Suprapubic skin (tissue), 4 donors: ENCODE data around the gene KLHL14. TPM values are rescaled to one million over a fixed set of nuclear protein-coding genes. Genes with fewer than 3 reads are reported as not detected.
"Not testable (repeated sequence)": the region's sequence is repeated elsewhere in the genome, so short reads cannot be mapped to it uniquely, and the experiment has no call there.

Experiments used
- DNase-seq, 2 donors: peaks; one replicate each; pipeline ENCODE4 v3.0.0-alpha.2; 2019; ENCODE audit warnings: low spot score in 2 of 2
- H3K27ac ChIP-seq: fragments of 200-600 bp; sonication (generic); one replicate; pipeline ENCODE4 v1.5.1; 2019
- H3K27me3 ChIP-seq: fragments of 200-600 bp; sonication (generic); one replicate; pipeline ENCODE4 v1.5.1; 2019
- H3K36me3 ChIP-seq: fragments of 200-600 bp; sonication (generic); one replicate; pipeline ENCODE4 v1.5.1; 2019
- H3K4me1 ChIP-seq: fragments of 200-600 bp; sonication (generic); one replicate; pipeline ENCODE4 v1.5.1; 2019
- H3K4me3 ChIP-seq: fragments of 200-600 bp; sonication (generic); one replicate; pipeline ENCODE4 v1.5.1; 2019; ENCODE audit warnings: mild to moderate bottlenecking
- H3K9me3 ChIP-seq: fragments of 200-600 bp; sonication (generic); one replicate; pipeline ENCODE4 v1.5.1; 2019
- CTCF ChIP-seq, 2 donors: fragments of 200-600 bp in 1 of 2; fragments of 450-650 bp in 1 of 2; sonication (generic) in 1 of 2; IDR thresholded peaks; one replicate each; pipeline ENCODE4 v1.5.1; 2016 to 2019; ENCODE audit warnings: antibody characterized with exemption in 2 of 2, mild to moderate bottlenecking in 1 of 2, moderate library complexity in 1 of 2
- EP300 ChIP-seq: sonication (generic); formaldehyde crosslinking; IDR thresholded peaks from one replicate; pipeline ENCODE4 v1.6.1; 2017; ENCODE audit warnings: antibody characterized with exemption
- POLR2A ChIP-seq, 2 donors: fragments of 450-650 bp; IDR thresholded peaks; one replicate each; pipeline ENCODE4 v1.6.1; 2017; ENCODE audit warnings: antibody characterized with exemption in 2 of 2, mild to moderate bottlenecking in 2 of 2, moderate library complexity in 2 of 2
- POLR2AphosphoS5 ChIP-seq, 3 donors: sonication (generic); formaldehyde crosslinking; IDR thresholded peaks; one replicate each; pipeline ENCODE4 v1.6.1; 2017; ENCODE audit warnings: antibody characterized with exemption in 3 of 3
- WGBS: methylation state at CpG from one replicate; pipeline ENCODE4 v1.1.5; 2018; 5-methylcytosine and 5-hydroxymethylcytosine counted together
- total RNA-seq, 4 donors: library from RNA; depleted of rRNA; stranded (reverse); fragments of >200 nt; gene quantifications; one replicate each; pipeline ENCODE4 v1.1.0, GENCODE V29; 2016

Gene KLHL14
- total RNA-seq, 4 donors from 2014 or later, result 0.13 to 0.24 TPM; not detected in 2

GRCh38 chr18:32798209-32798960 is 25.6 kb upstream of the KLHL14 start:
- H3K27me3 ChIP-seq, result no peaks in the 10 kb centered on the region
- H3K4me1 ChIP-seq, result no peaks in the 10 kb centered on the region
- no peak overlapping the region for H3K4me3 ChIP-seq
- H3K36me3 ChIP-seq, result no peaks in the 10 kb centered on the region
- peaks cover 5% of the 10 kb centered on the region for H3K9me3 ChIP-seq
- no peak overlapping the region for H3K27ac ChIP-seq
- no peak for DNase-seq
- TF ChIP-seq POLR2AphosphoS5 (IDR thresholded peaks at IDR 0.05), result no peak
- TF ChIP-seq POLR2A (IDR thresholded peaks at IDR 0.05), result no peak
- TF ChIP-seq EP300, result no peak
- no peak for TF ChIP-seq CTCF (IDR thresholded peaks at IDR 0.05)
- 71% methylated on average over 4 of the region's 4 CpGs for WGBS

GRCh38 chr18:32794667-32795066 is 21.8 kb upstream of the KLHL14 start:
- not testable (repeated sequence) for H3K36me3 ChIP-seq, H3K27ac ChIP-seq, H3K9me3 ChIP-seq, DNase-seq, H3K27me3 ChIP-seq, H3K4me3 ChIP-seq, H3K4me1 ChIP-seq
- 98% methylated on average over 5 of the region's 31 CpGs for WGBS

- no peak for TF ChIP-seq POLR2A (IDR thresholded peaks at IDR 0.05)
- TF ChIP-seq POLR2AphosphoS5 (IDR thresholded peaks at IDR 0.05), result no peak
- no peak for TF ChIP-seq EP300
- no peak for TF ChIP-seq CTCF (IDR thresholded peaks at IDR 0.05)
- no peaks in the 10 kb centered on the region for H3K27me3 ChIP-seq
- no peak for DNase-seq
- H3K9me3 ChIP-seq, result no peaks in the 10 kb centered on the region
- WGBS, result 57% methylated on average over 1 of the region's 1 CpG
- H3K4me1 ChIP-seq, result no peaks in the 10 kb centered on the region
- no peaks in the 10 kb centered on the region for H3K36me3 ChIP-seq
- H3K27ac ChIP-seq, result no peak overlapping the region
- H3K4me3 ChIP-seq, result no peak overlapping the region
These were observed 6.2 kb upstream of the KLHL14 start for GRCh38 chr18:32779010-32779409.

GRCh38 chr18:32777049-32777448 is 4.2 kb upstream of the KLHL14 start:
- Histone ChIP-seq H3K36me3 (no peaks in the 10 kb centered on the region), H3K9me3 (no peaks in the 10 kb centered on the region), H3K4me3 (no peak overlapping the region), H3K4me1 (peaks cover 8% of the 10 kb centered on the region), H3K27me3 (peaks cover 11% of the 10 kb centered on the region), H3K27ac (no peak overlapping the region)
- TF ChIP-seq CTCF (IDR thresholded peaks at IDR 0.05), result no peak
- DNase-seq, result no peak
- 97% methylated on average over 2 of the region's 2 CpGs for WGBS

GRCh38 chr18:32776561-32776960 is 3.7 kb upstream of the KLHL14 start:
- TF ChIP-seq EP300 (no peak), CTCF (IDR thresholded peaks at IDR 0.05) (no peak), POLR2A (IDR thresholded peaks at IDR 0.05) (no peak), POLR2AphosphoS5 (IDR thresholded peaks at IDR 0.05) (no peak)
- DNase-seq, result no peak
- Histone ChIP-seq H3K4me3 (no peak overlapping the region), H3K4me1 (peaks cover 13% of the 10 kb centered on the region), H3K36me3 (no peaks in the 10 kb centered on the region), H3K27ac (no peak overlapping the region), H3K9me3 (no peaks in the 10 kb centered on the region), H3K27me3 (peaks cover 16% of the 10 kb centered on the region)
- WGBS, result 80% methylated on average over 2 of the region's 2 CpGs

GRCh38 chr18:32775628-32776027 is 2.8 kb upstream of the KLHL14 start:
- no peaks in the 10 kb centered on the region for H3K9me3 ChIP-seq
- H3K4me3 ChIP-seq, result no peak overlapping the region
- no peak for TF ChIP-seq POLR2AphosphoS5 (IDR thresholded peaks at IDR 0.05)
- no peak for TF ChIP-seq POLR2A (IDR thresholded peaks at IDR 0.05)
- no peak for TF ChIP-seq EP300
- TF ChIP-seq CTCF (IDR thresholded peaks at IDR 0.05), result no peak
- 75% methylated on average over 6 of the region's 6 CpGs for WGBS
- H3K27me3 ChIP-seq, result peaks cover 26% of the 10 kb centered on the region
- no peaks in the 10 kb centered on the region for H3K36me3 ChIP-seq
- H3K4me1 ChIP-seq, result peaks cover 23% of the 10 kb centered on the region
- no peak for DNase-seq
- H3K27ac ChIP-seq, result no peak overlapping the region
